ENCODE measurements around the gene GOSR1. TPM values are rescaled to one million over a fixed set of nuclear protein-coding genes. Genes with fewer than 3 reads are reported as not detected.
"Not testable (repeated sequence)": the region's sequence is repeated elsewhere in the genome, so short reads cannot be mapped to it uniquely, and the experiment has no call there.

Gene GOSR1
- total and polyA plus RNA-seq, 2 donors (not counting 3 experiments of a cell fraction or from before 2014, with no cell fraction given), result 13.8 to 41.0 TPM

DNA sequence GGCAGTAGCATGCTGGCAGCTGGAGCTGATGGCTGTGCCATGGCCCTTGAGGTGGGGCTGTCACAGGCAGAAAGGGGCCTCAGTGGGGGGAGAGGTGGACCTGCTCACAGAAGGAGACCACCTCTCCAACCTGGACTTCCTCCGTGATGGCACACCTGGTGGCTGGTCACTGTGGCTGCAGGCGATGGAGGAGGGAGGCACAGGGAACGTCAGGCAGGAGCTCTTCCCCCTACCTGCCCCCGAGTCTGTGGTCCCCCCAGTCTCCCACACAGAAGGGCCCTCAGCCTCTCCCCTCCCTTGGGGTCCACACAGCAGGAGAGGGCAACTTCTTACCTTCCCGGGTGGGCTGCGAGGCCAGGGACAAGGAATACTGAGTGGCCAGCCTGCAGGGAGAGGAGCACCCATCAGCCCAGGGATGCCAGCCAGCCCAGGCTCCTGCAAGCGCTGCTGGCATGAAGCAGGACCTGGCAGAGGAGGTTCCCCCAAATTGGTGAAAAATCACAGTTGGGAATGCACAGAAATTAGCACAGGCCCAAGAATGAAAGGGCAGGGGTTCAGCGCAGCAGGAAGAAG lies 96.5 kb downstream of the GOSR1 start:
- dilution Hi-C loops (cut with MboI; ENCODE audit: extremely low pct_ligation_motif_present, low sequenced_read_pairs) (no loop called here), intact Hi-C loops (cut with micrococcal nuclease) (no loop called here)
- no peaks in the 10 kb centered on the region for H3K27me3 ChIP-seq (ENCODE audit: control insufficient read depth in 2 of 2, insufficient read depth in 2 of 2, low read length in 2 of 2)
- H3K36me3 ChIP-seq (ENCODE audit: control insufficient read depth in 2 of 2, extremely low read depth in 1 of 2, insufficient read depth in 2 of 2, low read length in 2 of 2), result no peaks in the 10 kb centered on the region
- ChIA-PET POLR2A (no interaction called here), CTCF (interaction anchor here (1.0 kb wide), 1 partner anchor 17 kb away, joined by 3 read pairs; no protein-coding TSS in a partner anchor)
- no peak overlapping the region for H3K4me2 ChIP-seq (ENCODE audit: insufficient read depth, low read length)
- no peak for TF ChIP-seq EZH2 (IDR thresholded peaks at IDR 0.05; ENCODE audit: borderline replicate concordance, low read depth, low read length, severe bottlenecking)
- H3K4me1 ChIP-seq (ENCODE audit: control insufficient read depth, extremely low read depth, insufficient read depth, low read length), result no peaks in the 10 kb centered on the region
- H3K79me2 ChIP-seq (ENCODE audit: control insufficient read depth, insufficient read depth, low read length), result no peaks in the 10 kb centered on the region
- no peak overlapping the region for H3K9ac ChIP-seq (replicated peaks; ENCODE audit: extremely low read depth, insufficient read depth, low read length)
- H2AFZ ChIP-seq (ENCODE audit: low read depth, low read length), result no peak overlapping the region
- no peak overlapping the region for H3K27ac ChIP-seq (ENCODE audit: insufficient read depth, low read depth, low read length)
- DNase-seq (ENCODE audit: low read depth, low spot score) (no peak), FAIRE-seq (no peak)
- BruUV-seq (replicated peaks), result no TSS peak
- H3K9me1 ChIP-seq (replicated peaks; ENCODE audit: control insufficient read depth, extremely low read depth, insufficient read depth, low read length), result no peaks in the 10 kb centered on the region
- no peak overlapping the region for H3K4me3 ChIP-seq (replicated peaks in 1 of 3; ENCODE audit: insufficient read depth in 1 of 3, low read depth in 1 of 3, low read length in 3 of 3)
- no peaks in the 10 kb centered on the region for H3K9me3 ChIP-seq (replicated peaks; ENCODE audit: control insufficient read depth, insufficient read depth, low read length)
- H4K20me1 ChIP-seq (replicated peaks; ENCODE audit: control insufficient read depth, extremely low read depth, insufficient read depth, low read length), result no peaks in the 10 kb centered on the region

DNA sequence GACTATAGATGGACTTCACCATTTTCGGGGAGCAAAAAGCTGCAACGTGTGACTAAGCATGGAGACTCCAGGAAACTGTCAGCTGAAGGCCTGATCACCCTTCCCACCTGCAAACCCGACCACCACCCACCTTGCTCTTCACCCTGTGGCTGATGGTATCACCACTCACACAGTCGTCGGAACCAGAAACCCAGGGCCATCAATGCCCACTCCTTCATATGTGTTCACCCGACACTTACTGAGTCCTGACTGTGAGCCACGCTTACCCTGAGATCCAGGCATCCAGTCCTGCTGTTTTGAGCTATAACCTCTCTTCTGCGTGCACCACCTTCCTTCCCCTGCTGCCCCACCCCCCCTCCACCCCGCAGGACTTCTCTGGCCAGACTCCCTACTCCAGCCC lies 97.1 kb downstream of the GOSR1 start:
- H3K9me3 ChIP-seq (replicated peaks; ENCODE audit: control insufficient read depth, insufficient read depth, low read length); POLR2A ChIA-PET; H4K20me1 ChIP-seq (replicated peaks; ENCODE audit: control insufficient read depth, extremely low read depth, insufficient read depth, low read length); BruUV-seq (replicated peaks); FAIRE-seq; H3K27ac ChIP-seq (ENCODE audit: insufficient read depth, low read depth, low read length); dilution Hi-C loops (cut with MboI; ENCODE audit: extremely low pct_ligation_motif_present, low sequenced_read_pairs); intact Hi-C loops (cut with micrococcal nuclease); H3K36me3 ChIP-seq (ENCODE audit: control insufficient read depth in 2 of 2, extremely low read depth in 1 of 2, insufficient read depth in 2 of 2, low read length in 2 of 2); H2AFZ ChIP-seq (ENCODE audit: low read depth, low read length); H3K4me1 ChIP-seq (ENCODE audit: control insufficient read depth, extremely low read depth, insufficient read depth, low read length); H3K27me3 ChIP-seq (ENCODE audit: control insufficient read depth in 2 of 2, insufficient read depth in 2 of 2, low read length in 2 of 2); H3K9ac ChIP-seq (replicated peaks; ENCODE audit: extremely low read depth, insufficient read depth, low read length); H3K4me2 ChIP-seq (ENCODE audit: insufficient read depth, low read length); H3K9me1 ChIP-seq (replicated peaks; ENCODE audit: control insufficient read depth, extremely low read depth, insufficient read depth, low read length); DNase-seq (ENCODE audit: low read depth, low spot score); H3K79me2 ChIP-seq (ENCODE audit: control insufficient read depth, insufficient read depth, low read length); H3K4me3 ChIP-seq (replicated peaks in 1 of 3; ENCODE audit: insufficient read depth in 1 of 3, low read depth in 1 of 3, low read length in 3 of 3): not testable (repeated sequence)
- CTCF ChIA-PET, result interaction anchor here (1.0 kb wide), 1 partner anchor 16 kb away, joined by 3 read pairs; no protein-coding TSS in a partner anchor

DNA sequence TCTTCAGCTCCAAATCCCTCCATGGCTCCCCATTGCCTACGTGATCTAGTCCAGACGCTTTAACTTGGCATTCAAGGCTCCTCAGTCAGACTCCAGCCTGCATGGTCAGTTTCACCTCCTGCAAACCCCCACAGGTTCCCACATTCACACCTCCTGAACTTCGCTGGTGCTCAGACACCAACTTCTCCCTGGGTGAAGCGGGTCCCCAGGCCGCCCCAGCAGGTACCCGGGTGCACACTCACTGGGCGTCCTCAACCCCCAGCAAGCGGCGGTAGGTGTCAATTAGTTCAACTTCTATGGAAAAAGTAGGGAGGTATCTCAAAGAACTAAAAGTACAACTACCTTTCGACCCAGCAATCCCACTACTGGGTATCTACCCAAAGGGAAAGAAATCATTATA lies 97.6 kb downstream of the GOSR1 start:
- H3K79me2 ChIP-seq (ENCODE audit: control insufficient read depth, insufficient read depth, low read length); H3K4me2 ChIP-seq (ENCODE audit: insufficient read depth, low read length); H3K9me3 ChIP-seq (replicated peaks; ENCODE audit: control insufficient read depth, insufficient read depth, low read length); H3K27ac ChIP-seq (ENCODE audit: insufficient read depth, low read depth, low read length); H3K4me1 ChIP-seq (ENCODE audit: control insufficient read depth, extremely low read depth, insufficient read depth, low read length); H3K36me3 ChIP-seq (ENCODE audit: control insufficient read depth in 2 of 2, extremely low read depth in 1 of 2, insufficient read depth in 2 of 2, low read length in 2 of 2); H4K20me1 ChIP-seq (replicated peaks; ENCODE audit: control insufficient read depth, extremely low read depth, insufficient read depth, low read length); intact Hi-C loops (cut with micrococcal nuclease); H3K4me3 ChIP-seq (replicated peaks in 1 of 3; ENCODE audit: insufficient read depth in 1 of 3, low read depth in 1 of 3, low read length in 3 of 3); H2AFZ ChIP-seq (ENCODE audit: low read depth, low read length); dilution Hi-C loops (cut with MboI; ENCODE audit: extremely low pct_ligation_motif_present, low sequenced_read_pairs); POLR2A ChIA-PET; BruUV-seq (replicated peaks); H3K9ac ChIP-seq (replicated peaks; ENCODE audit: extremely low read depth, insufficient read depth, low read length); CTCF ChIA-PET; H3K27me3 ChIP-seq (ENCODE audit: control insufficient read depth in 2 of 2, insufficient read depth in 2 of 2, low read length in 2 of 2); H3K9me1 ChIP-seq (replicated peaks; ENCODE audit: control insufficient read depth, extremely low read depth, insufficient read depth, low read length); DNase-seq (ENCODE audit: low read depth, low spot score); FAIRE-seq: not testable (repeated sequence)

DNA sequence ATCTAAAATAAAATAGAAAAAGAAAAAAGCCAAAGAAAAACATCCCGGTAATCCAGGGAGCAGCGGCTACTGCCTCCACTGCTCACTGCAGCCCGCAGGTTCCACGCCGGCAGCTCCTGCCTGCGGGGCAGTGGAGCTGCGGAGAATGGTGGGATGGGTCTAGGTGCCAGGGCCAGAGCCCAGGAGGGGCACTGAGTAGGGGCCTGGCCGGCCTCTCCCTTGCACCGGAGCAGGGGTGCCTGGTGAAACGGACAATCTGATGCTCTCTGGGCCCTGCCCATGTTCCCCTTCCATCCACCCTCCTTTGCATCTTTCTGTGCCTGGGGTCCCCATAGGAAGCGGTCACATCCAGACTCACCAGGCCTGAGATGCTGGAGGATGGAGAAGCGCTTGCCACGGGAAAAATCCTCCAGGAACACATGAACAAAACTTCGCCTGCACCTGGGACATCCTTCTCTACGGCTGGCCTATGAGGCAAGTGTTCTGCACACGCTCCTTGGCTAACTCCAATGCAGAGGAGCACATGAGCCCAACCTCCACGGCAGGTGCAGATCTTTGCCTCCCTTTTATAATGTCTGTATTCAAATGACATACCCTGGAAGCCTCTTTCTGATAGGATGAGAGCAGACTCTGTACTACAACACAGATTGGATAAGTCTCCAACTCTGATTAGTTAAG lies 98.6 kb downstream of the GOSR1 start:
- H3K4me2 ChIP-seq (ENCODE audit: insufficient read depth, low read length); DNase-seq (ENCODE audit: low read depth, low spot score); H3K27me3 ChIP-seq (ENCODE audit: control insufficient read depth in 2 of 2, insufficient read depth in 2 of 2, low read length in 2 of 2); H3K9me3 ChIP-seq (replicated peaks; ENCODE audit: control insufficient read depth, insufficient read depth, low read length); intact Hi-C loops (cut with micrococcal nuclease); POLR2A ChIA-PET; H3K36me3 ChIP-seq (ENCODE audit: control insufficient read depth in 2 of 2, extremely low read depth in 1 of 2, insufficient read depth in 2 of 2, low read length in 2 of 2); H3K27ac ChIP-seq (ENCODE audit: insufficient read depth, low read depth, low read length); H3K4me1 ChIP-seq (ENCODE audit: control insufficient read depth, extremely low read depth, insufficient read depth, low read length); H3K9ac ChIP-seq (replicated peaks; ENCODE audit: extremely low read depth, insufficient read depth, low read length); H4K20me1 ChIP-seq (replicated peaks; ENCODE audit: control insufficient read depth, extremely low read depth, insufficient read depth, low read length); CTCF ChIA-PET; dilution Hi-C loops (cut with MboI; ENCODE audit: extremely low pct_ligation_motif_present, low sequenced_read_pairs); H2AFZ ChIP-seq (ENCODE audit: low read depth, low read length); BruUV-seq (replicated peaks); H3K9me1 ChIP-seq (replicated peaks; ENCODE audit: control insufficient read depth, extremely low read depth, insufficient read depth, low read length); H3K4me3 ChIP-seq (replicated peaks in 1 of 3; ENCODE audit: insufficient read depth in 1 of 3, low read depth in 1 of 3, low read length in 3 of 3); FAIRE-seq; H3K79me2 ChIP-seq (ENCODE audit: control insufficient read depth, insufficient read depth, low read length): not testable (repeated sequence)
